NAMALWA (cell line): ENCODE data around the gene SYCP3.

ENCODE experiments used
- DNase-seq: peaks from one replicate; pipeline ENCODE4 v3.0.0-alpha.2; 2015; ENCODE audit warnings: low spot score

Gene SYCP3

DNA sequence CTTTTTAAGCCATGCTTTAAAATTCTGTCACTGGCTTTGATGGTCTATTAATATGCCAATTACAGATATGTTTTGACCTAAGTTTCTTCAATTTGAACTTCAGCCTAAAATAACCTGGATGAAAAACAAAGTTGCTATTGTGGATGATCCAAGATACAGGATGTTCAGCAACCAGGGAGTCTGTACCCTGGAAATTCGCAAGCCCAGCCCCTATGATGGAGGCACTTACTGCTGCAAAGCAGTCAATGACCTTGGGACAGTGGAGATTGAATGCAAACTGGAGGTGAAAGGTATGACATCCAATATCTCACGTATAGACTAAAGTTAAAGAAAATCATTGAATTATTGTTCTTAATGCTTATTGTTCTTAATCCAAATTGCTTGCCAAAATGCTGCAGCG is 59.0 kb downstream of the SYCP3 start:
- no peak for DNase-seq
